HG03354 (cell line): ENCODE measurements around the gene P2RY14.
A peak's percentile ranks its signal among the peaks of the same experiment; 100 is the strongest.
"Not testable (repeated sequence)": the region's sequence is repeated elsewhere in the genome, so short reads cannot be mapped to it uniquely, and the experiment has no call there.

Source experiments
- ATAC-seq: cut with Tn5 transposase; IDR thresholded peaks from one replicate; pipeline ENCODE4 v1.9.1; 2021; ENCODE audit warnings: mild to moderate bottlenecking; ENCODE audit not compliant: unreplicated experiment, poor library complexity, severe bottlenecking

The P2RY14 gene

GRCh38 chr3:151267066-151267465, 11.3 kb downstream of the P2RY14 start:
- ATAC-seq = no peak

GRCh38 chr3:151265866-151266265, 12.5 kb downstream of the P2RY14 start:
- peak; percentile 97 for ATAC-seq

- no peak for ATAC-seq
These were observed 13.2 kb downstream of the P2RY14 start for GRCh38 chr3:151265166-151265565.

- ATAC-seq = no peak
These were observed 13.7 kb downstream of the P2RY14 start for GRCh38 chr3:151264605-151265004.

GRCh38 chr3:151262871-151263525, 15.3 kb downstream of the P2RY14 start:
- no peak for ATAC-seq

- ATAC-seq = no peak
These were observed 18.7 kb downstream of the P2RY14 start for GRCh38 chr3:151259664-151260063.

DNA sequence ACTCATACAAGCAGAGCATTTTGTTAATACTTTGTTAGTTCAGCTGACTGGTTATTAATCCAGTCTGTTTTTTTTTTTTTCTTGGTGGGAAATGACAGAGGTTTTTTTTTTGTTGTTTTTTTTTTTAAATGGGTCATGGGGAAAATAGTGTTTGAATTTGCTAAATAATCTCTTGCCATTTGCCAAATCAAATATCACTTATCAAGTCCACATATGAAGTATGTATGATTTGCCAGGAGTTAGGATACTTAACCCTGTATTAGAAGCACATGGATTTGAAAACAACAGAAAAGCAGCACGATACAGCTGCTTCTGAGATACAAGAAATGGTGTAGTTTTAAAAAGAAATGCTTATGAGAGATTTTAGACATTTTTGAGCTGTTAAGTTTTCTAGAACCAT, 21.6 kb downstream of the P2RY14 start:
- ATAC-seq = no peak

- no peak for ATAC-seq
These were observed 29.5 kb downstream of the P2RY14 start for GRCh38 chr3:151248772-151249337.

GRCh38 chr3:151242006-151242405, 36.3 kb downstream of the P2RY14 start:
- ATAC-seq = not testable (repeated sequence)

GRCh38 chr3:151236736-151237135, 41.6 kb downstream of the P2RY14 start:
- ATAC-seq = no peak

- ATAC-seq = no peak
These were observed 42.0 kb downstream of the P2RY14 start for GRCh38 chr3:151236316-151236715.

GRCh38 chr3:151234825-151235224, 43.5 kb downstream of the P2RY14 start:
- no peak for ATAC-seq

GRCh38 chr3:151232991-151233390, 45.4 kb downstream of the P2RY14 start:
- no peak for ATAC-seq

DNA sequence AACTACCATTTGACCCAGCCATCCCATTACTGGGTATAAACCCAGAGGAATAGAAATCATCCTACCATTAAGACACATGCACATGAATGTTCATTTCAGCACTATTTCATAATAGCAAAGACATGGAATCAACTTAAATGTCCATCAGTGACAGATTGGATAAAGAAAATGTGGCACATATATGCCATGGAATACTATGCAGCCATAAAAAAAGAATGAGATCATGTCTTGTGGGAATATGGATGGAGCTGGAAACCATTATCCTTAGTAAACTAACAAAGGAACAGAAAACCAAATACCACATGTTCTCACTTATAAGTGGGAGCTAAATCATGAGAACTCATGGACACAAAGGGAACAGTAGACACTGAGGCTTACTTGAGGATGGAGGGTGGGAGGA, 45.9 kb downstream of the P2RY14 start:
- ATAC-seq = not testable (repeated sequence)

DNA sequence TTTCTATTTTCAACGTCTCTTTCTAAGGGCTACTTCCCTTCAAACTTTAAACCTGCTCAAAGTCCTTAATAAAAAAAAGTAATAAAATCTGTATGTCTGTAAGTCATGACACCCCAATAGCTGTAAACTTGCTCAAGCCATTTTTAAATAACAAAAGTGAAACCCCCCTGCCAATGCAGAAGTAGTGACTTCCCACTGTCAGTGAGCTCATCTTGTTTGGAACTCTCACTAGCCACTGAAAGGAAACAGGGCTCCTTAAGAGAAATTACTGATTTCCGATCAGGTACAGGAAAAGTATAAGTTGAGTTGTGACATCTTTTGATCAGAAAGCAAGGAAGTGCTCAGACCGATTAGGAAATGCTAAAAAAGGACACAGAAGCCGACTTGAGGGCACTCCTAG, 47.7 kb downstream of the P2RY14 start:
- peak; percentile 62 for ATAC-seq

GRCh38 chr3:151228666-151229040, 49.7 kb downstream of the P2RY14 start:
- ATAC-seq = no peak

DNA sequence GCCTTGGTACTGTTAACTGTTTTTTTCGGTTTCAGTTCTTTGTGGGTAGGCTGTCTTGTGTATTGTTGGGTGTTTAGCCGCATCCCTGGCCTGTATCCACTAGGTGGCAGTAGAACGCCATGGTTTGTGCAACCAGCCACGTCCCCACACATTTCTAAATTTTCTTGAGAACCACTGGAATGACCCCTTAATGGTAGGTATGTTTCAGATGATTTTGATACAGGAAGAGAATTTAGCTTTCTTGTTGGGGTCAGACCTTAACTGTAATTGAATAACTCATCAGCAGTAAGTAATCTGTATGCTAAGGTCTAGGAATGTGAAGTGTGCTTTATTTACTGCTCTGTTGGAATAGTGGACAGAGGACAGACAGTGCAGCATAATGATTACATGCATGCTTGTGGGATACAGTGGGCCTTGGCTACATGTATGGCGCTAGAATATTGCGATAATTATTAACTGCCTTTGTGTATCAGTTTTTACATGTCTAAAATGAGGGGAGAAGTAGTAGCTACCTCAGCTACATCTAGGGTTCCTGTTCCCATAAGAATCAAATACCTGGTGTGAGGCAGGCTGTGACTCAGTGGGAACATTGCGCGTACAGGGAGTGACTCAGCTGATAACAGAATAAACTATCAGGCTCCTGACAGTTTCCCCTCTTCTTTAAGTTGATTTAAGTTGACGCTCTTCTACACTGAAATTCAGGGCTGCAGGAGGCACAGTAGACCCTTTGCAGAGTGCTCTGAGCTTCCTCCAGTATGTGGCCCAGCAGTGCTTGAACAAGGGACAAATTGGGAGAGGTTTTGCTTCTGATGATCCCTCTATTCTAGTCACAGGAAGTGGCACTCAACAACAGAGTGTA, 50.3 kb downstream of the P2RY14 start:
- ATAC-seq = peak; percentile 88

GRCh38 chr3:151227266-151227806, 51.0 kb downstream of the P2RY14 start:
- ATAC-seq = peak; percentile 49

GRCh38 chr3:151226825-151227224, 51.5 kb downstream of the P2RY14 start:
- ATAC-seq = no peak

GRCh38 chr3:151226088-151226563, 52.2 kb downstream of the P2RY14 start:
- no peak for ATAC-seq
